MM.1S (cell line): ENCODE measurements around the gene FANCC.

Experiments used
- DNase-seq: peaks from one replicate; pipeline ENCODE4 v3.0.0-alpha.2; 2015
- H2AFZ ChIP-seq: fragments of 300-600 bp; sonication (generic); 2 replicates; pipeline ENCODE4 v1.6.0; 2016; ENCODE audit warnings: antibody characterized with exemption, low read length
- H3F3A ChIP-seq: fragments of 300-600 bp; sonication (generic); 2 replicates; pipeline ENCODE4 v1.6.1; 2016; ENCODE audit warnings: mild to moderate bottlenecking, antibody characterized with exemption, low read length, moderate library complexity, mixed read lengths; ENCODE audit not compliant: insufficient read depth
- H3K27ac ChIP-seq: fragments of 300-600 bp; sonication (generic); 2 replicates; pipeline ENCODE4 v1.5.1; 2016; ENCODE audit warnings: mild to moderate bottlenecking, low read length
- H3K27me3 ChIP-seq: fragments of 300-600 bp; sonication (generic); replicated peaks from 2 replicates; pipeline ENCODE4 v1.6.0; 2016; ENCODE audit warnings: low read length; ENCODE audit not compliant: insufficient read depth
- H3K36me3 ChIP-seq: fragments of 300-600 bp; sonication (generic); replicated peaks from 2 replicates; pipeline ENCODE4 v1.6.1; 2016; ENCODE audit warnings: mild to moderate bottlenecking, low read length, mixed read lengths; ENCODE audit not compliant: insufficient read depth
- H3K4me1 ChIP-seq: fragments of 300-600 bp; sonication (generic); 2 replicates; pipeline ENCODE4 v1.6.1; 2016; ENCODE audit warnings: low read length, mixed read lengths
- H3K4me2 ChIP-seq: fragments of 300-600 bp; sonication (generic); 2 replicates; pipeline ENCODE4 v1.6.0; 2016; ENCODE audit warnings: low read depth, low read length
- H3K4me3 ChIP-seq: fragments of 300-600 bp; sonication (generic); 2 replicates; pipeline ENCODE4 v1.5.1; 2016; ENCODE audit warnings: low read length, mixed read lengths
- H3K79me2 ChIP-seq: fragments of 300-600 bp; sonication (generic); 2 replicates; pipeline ENCODE4 v1.6.1; 2016; ENCODE audit warnings: mixed run types, low read length, mixed read lengths
- H3K9ac ChIP-seq: fragments of 300-600 bp; sonication (generic); 2 replicates; pipeline ENCODE4 v1.6.1; 2016; ENCODE audit warnings: low read length, mixed read lengths
- H3K9me2 ChIP-seq: fragments of 300-600 bp; sonication (generic); replicated peaks from 2 replicates; pipeline ENCODE4 v1.6.1; 2016; ENCODE audit warnings: mild to moderate bottlenecking, low read length, mixed read lengths; ENCODE audit not compliant: insufficient read depth
- H3K9me3 ChIP-seq: fragments of 300-600 bp; sonication (generic); replicated peaks from 2 replicates; pipeline ENCODE4 v1.6.1; 2016; ENCODE audit warnings: mild to moderate bottlenecking, low read length, mixed read lengths; ENCODE audit not compliant: insufficient read depth
- H4K20me1 ChIP-seq: fragments of 300-600 bp; sonication (generic); 2 replicates; pipeline ENCODE4 v1.6.1; 2016; ENCODE audit warnings: mild to moderate bottlenecking, low read length, moderate library complexity, mixed read lengths; ENCODE audit not compliant: insufficient read depth
- EZH2 ChIP-seq: fragments of 300-600 bp; sonication (generic); optimal IDR thresholded peaks from 2 replicates; pipeline ENCODE3; 2017; ENCODE audit warnings: low read depth, mild to moderate bottlenecking, antibody characterized with exemption, low read length, mixed read lengths
- EZH2phosphoT487 ChIP-seq: fragments of 300-600 bp; sonication (generic); IDR thresholded peaks from 2 replicates; pipeline ENCODE4 v1.6.1; 2018; ENCODE audit warnings: antibody characterized with exemption, low read length
- TF ChIP-seq, protein P1 (sequence below): fragments of 300-600 bp; sonication (generic); IDR thresholded peaks from 2 replicates; pipeline ENCODE4 v1.5.1; 2016; ENCODE audit warnings: antibody characterized with exemption, low read length, mixed read lengths

Gene FANCC, protein sequence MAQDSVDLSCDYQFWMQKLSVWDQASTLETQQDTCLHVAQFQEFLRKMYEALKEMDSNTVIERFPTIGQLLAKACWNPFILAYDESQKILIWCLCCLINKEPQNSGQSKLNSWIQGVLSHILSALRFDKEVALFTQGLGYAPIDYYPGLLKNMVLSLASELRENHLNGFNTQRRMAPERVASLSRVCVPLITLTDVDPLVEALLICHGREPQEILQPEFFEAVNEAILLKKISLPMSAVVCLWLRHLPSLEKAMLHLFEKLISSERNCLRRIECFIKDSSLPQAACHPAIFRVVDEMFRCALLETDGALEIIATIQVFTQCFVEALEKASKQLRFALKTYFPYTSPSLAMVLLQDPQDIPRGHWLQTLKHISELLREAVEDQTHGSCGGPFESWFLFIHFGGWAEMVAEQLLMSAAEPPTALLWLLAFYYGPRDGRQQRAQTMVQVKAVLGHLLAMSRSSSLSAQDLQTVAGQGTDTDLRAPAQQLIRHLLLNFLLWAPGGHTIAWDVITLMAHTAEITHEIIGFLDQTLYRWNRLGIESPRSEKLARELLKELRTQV

DNA sequence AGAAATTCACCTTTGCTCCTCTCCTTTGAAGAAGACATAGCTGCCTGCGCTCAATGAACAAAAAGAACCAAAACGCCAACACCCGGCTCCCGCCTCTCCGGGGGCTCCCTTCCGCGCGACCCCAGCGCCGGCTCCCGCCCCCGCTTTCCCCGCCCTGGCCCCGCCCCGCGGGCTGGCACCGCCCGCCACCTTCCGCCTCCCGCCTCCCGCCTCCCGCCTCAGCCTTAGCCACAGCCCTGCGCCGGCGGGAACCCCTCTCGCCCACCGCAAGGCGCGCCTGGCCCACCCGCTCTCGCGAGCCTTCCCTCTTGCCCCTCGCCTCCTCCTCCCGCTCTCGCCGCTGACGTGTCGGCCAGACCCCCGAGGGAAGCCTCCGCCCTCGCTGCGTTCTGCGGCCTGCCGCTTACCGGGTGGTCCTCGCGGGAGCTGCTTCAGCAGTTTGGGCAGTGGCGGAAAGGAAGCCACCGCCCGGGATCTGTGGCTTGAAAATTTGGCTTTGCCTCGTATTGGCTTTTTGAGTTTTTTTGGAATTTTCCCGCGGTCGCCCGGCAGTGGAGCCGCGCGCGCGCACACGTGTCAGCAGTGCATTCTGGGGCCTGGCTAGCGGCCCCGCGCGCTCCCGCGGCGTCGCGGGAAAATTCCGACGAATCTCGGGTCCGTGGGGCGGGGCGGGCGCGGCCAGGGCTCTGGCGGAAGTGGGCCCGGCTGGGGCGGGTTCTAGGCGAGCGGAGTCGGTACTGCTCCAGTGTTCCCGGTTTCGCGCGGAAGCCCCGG is at the start of gene FANCC:
FANCC (minus strand) TSS at position 591 of the 774 bp plus-strand sequence. CDS start 68,418 bp downstream, outside the sequence.
- H3K36me3 ChIP-seq: no peaks in the 10 kb centered on the region
- H3K4me3 ChIP-seq: peak within 1 kb of the TSS; percentile 99
- H4K20me1 ChIP-seq: no peaks in the 10 kb centered on the region
- peak within 1 kb of the TSS; percentile 100 for H2AFZ ChIP-seq
- no peaks in the 10 kb centered on the region for H3K9me3 ChIP-seq
- DNase-seq: peak; percentile 87
- peak within 1 kb of the TSS; percentile 91 for H3K27ac ChIP-seq
- peak within 1 kb of the TSS; percentile 64 for H3K4me2 ChIP-seq
- H3K4me1 ChIP-seq: 0 out of 2 replicates have a peak, but pooled peaks cover 9% of the 10 kb centered on the region
- TF ChIP-seq EZH2 (no peak), EZH2phosphoT487 (no peak)
- TF ChIP-seq, protein P1, sequence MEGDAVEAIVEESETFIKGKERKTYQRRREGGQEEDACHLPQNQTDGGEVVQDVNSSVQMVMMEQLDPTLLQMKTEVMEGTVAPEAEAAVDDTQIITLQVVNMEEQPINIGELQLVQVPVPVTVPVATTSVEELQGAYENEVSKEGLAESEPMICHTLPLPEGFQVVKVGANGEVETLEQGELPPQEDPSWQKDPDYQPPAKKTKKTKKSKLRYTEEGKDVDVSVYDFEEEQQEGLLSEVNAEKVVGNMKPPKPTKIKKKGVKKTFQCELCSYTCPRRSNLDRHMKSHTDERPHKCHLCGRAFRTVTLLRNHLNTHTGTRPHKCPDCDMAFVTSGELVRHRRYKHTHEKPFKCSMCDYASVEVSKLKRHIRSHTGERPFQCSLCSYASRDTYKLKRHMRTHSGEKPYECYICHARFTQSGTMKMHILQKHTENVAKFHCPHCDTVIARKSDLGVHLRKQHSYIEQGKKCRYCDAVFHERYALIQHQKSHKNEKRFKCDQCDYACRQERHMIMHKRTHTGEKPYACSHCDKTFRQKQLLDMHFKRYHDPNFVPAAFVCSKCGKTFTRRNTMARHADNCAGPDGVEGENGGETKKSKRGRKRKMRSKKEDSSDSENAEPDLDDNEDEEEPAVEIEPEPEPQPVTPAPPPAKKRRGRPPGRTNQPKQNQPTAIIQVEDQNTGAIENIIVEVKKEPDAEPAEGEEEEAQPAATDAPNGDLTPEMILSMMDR: no peak
- H3F3A ChIP-seq: peaks cover 4% of the 10 kb centered on the region
- no peaks in the 10 kb centered on the region for H3K9me2 ChIP-seq
- H3K79me2 ChIP-seq: peaks cover 31% of the 10 kb centered on the region
- no peaks in the 10 kb centered on the region for H3K27me3 ChIP-seq
- H3K9ac ChIP-seq: peak within 1 kb of the TSS; percentile 100

DNA sequence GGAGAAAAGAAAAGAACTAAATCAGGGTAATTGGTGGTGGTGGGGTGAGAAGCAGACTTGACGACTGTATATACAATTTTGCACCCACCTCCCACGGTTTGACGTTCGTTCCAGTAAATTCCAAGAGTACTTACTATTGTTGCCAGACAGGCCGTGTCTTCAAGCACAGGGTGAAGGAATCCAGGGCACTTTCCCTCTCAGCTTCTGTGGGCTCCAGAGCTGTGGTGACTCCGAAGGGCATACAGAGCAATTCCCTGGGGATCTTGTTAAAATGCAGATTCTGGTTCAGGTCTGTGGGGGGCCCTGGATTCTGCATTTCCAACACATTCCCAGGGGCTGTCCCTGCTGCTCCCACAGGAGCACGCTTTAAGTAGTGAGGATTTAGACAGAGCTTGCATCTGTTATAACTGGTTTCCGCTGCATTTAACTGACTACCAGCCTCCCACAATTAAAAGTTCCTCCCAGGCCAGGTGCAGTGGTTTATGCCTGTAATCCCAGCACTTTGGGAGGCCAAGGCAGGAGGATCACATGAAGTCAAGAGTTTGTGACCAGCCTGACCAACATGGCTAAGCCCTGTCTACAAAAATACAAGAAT is 49.3 kb upstream of the FANCC start:
- Histone ChIP-seq H3K4me3 (no peak overlapping the region), H3K9ac (no peak overlapping the region), H3F3A (no peaks in the 10 kb centered on the region), H3K9me2 (no peaks in the 10 kb centered on the region), H3K79me2 (no peaks in the 10 kb centered on the region), H3K4me2 (no peak overlapping the region), H3K27me3 (no peaks in the 10 kb centered on the region), H4K20me1 (no peaks in the 10 kb centered on the region), H3K9me3 (no peaks in the 10 kb centered on the region), H3K36me3 (no peaks in the 10 kb centered on the region), H3K4me1 (no peaks in the 10 kb centered on the region), H3K27ac (no peak overlapping the region), H2AFZ (no peak overlapping the region)
- DNase-seq: no peak
- TF ChIP-seq, protein P1: no peak
- TF ChIP-seq EZH2phosphoT487: no peak

DNA sequence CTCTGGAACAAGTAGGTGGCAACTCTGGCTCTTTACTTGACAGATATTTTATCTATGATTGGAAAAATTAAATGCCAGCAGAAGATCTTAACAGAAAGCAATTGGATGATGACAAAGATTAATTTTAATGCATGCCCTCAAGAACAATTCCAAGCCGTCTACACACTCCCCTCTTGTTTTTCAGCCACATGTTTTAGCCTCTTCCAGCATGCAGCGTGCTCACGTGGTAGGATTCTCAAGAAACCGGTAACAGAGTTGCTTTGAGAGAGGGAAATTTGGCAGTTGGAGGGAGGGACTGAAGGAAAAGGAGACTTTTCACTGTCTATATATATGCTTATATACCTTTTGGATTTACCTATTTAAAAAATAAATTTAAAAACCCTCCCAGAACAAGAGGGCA is 48.3 kb upstream of the FANCC start:
- Histone ChIP-seq H3K9me3 (no peaks in the 10 kb centered on the region), H3K9ac (no peak overlapping the region), H3K36me3 (no peaks in the 10 kb centered on the region), H3K27me3 (no peaks in the 10 kb centered on the region), H3K4me3 (no peak overlapping the region), H4K20me1 (no peaks in the 10 kb centered on the region), H3K9me2 (no peaks in the 10 kb centered on the region), H3K4me1 (no peaks in the 10 kb centered on the region), H3K79me2 (no peaks in the 10 kb centered on the region), H3F3A (no peaks in the 10 kb centered on the region), H3K27ac (no peak overlapping the region), H2AFZ (no peak overlapping the region), H3K4me2 (no peak overlapping the region)
- TF ChIP-seq, protein P1: no peak
- no peak for DNase-seq
